Measurements from ENCODE around the gene MED27. TPM values are rescaled to one million over a fixed set of nuclear protein-coding genes. Genes with fewer than 3 reads are reported as not detected.

Gene MED27
- total and polyA plus RNA-seq, 2 of the 13 experiments (the other 11 are each of a cell fraction or from before 2014, with no cell fraction given), result 16.9 to 19.0 TPM

GRCh38 chr9:131997779-131998178 is 81.9 kb downstream of the MED27 start (continued):
- TF ChIP-seq SP5 (CRISPR knock-in tag; IDR thresholded peaks at IDR 0.05; ENCODE audit: borderline replicate concordance, low read depth) (no peak), ZNF572 (CRISPR knock-in tag; IDR thresholded peaks at IDR 0.05) (no peak), ZMAT3 (CRISPR knock-in tag; conservative IDR thresholded peaks at IDR 0.05) (no peak)

GRCh38 chr9:131997076-131997475 is 82.6 kb downstream of the MED27 start:
- FAIRE-seq (no peak), DNase-seq (ENCODE audit: low spot score) (no peak), ATAC-seq (no peak)
- 97% methylated on average over 6 of the region's 6 CpGs for WGBS (ENCODE audit: low lambda C conversion rate)
- no peaks in the 10 kb centered on the region for H3K9me3 ChIP-seq (ENCODE audit: low read length)
- intact Hi-C loops (cut with micrococcal nuclease; ENCODE audit: unreplicated experiment) (no loop called here), in situ Hi-C loops (cut with HindIII; ENCODE audit: extremely low pct_ligation_motif_present, low pct_unique_long_range_greater_than_20kb) (no loop called here)
- H3K4me3 ChIP-seq (replicated peaks in 1 of 3; ENCODE audit: insufficient read depth in 1 of 3, low read depth in 2 of 3, low read length in 3 of 3), result no peak overlapping the region
- POLR2A ChIA-PET, result no interaction called here
- H2AFZ ChIP-seq (ENCODE audit: low read length), result no peak overlapping the region
- H3K27me3 ChIP-seq (ENCODE audit: control insufficient read depth in 1 of 2, insufficient read depth in 2 of 2, low read length in 2 of 2), result no peaks in the 10 kb centered on the region
- no TSS peak for BruUV-seq (replicated peaks)
- CTCF ChIA-PET (ENCODE audit: low intra/inter-chr PET ratio, low total read pairs), result no interaction called here
- H4K20me1 ChIP-seq (ENCODE audit: insufficient read depth, low read length), result no peaks in the 10 kb centered on the region
- H3K79me2 ChIP-seq (ENCODE audit: insufficient read depth, low read length), result no peaks in the 10 kb centered on the region
- H3K4me1 ChIP-seq (ENCODE audit: insufficient read depth, low read length), result no peaks in the 10 kb centered on the region
- H3K4me2 ChIP-seq (ENCODE audit: low read depth, low read length), result no peak overlapping the region
- no peak overlapping the region for H3K9ac ChIP-seq (ENCODE audit: insufficient read depth, low read depth, low read length)
- no peak overlapping the region for H3K27ac ChIP-seq (ENCODE audit: extremely low read length, insufficient read depth, low read length)
- H3K36me3 ChIP-seq (replicated peaks in 1 of 2; ENCODE audit: control insufficient read depth in 1 of 2, insufficient read depth in 2 of 2, low read length in 2 of 2), result no peaks in the 10 kb centered on the region
- TF ChIP-seq ZNF180 (CRISPR knock-in tag; IDR thresholded peaks at IDR 0.05; ENCODE audit: borderline replicate concordance, low read depth) (no peak), ZNF343 (CRISPR knock-in tag; IDR thresholded peaks at IDR 0.05) (no peak), IKZF5 (CRISPR knock-in tag; IDR thresholded peaks at IDR 0.05) (no peak), ARID4A (CRISPR knock-in tag; IDR thresholded peaks at IDR 0.05; ENCODE audit: borderline replicate concordance) (no peak), ZBTB4 (CRISPR knock-in tag; IDR thresholded peaks at IDR 0.05; ENCODE audit: borderline replicate concordance) (no peak), ZNF280D (CRISPR knock-in tag; IDR thresholded peaks at IDR 0.05) (no peak), PLRG1 (conservative IDR thresholded peaks at IDR 0.05) (no peak), GABPB1 (CRISPR knock-in tag; IDR thresholded peaks at IDR 0.05) (no peak), GPN1 (CRISPR knock-in tag; IDR thresholded peaks at IDR 0.05; ENCODE audit: borderline replicate concordance) (no peak)
